HCT116 (cell line): Measurements from ENCODE around the gene KAZN. TPM values are rescaled to one million over a fixed set of nuclear protein-coding genes. Genes with fewer than 3 reads are reported as not detected.

Experiments
- ATAC-seq: fragments of 200-7000 bp; cut with Tn5 transposase; 2 replicates; pipeline ENCODE4 v1.9.1; 2020; ENCODE audit warnings: mild to moderate bottlenecking, moderate library complexity
- BruUV-seq: library from RNA; stranded (reverse); fragments of 400-500 nt; replicated peaks from 2 replicates; lab custom pipeline; 2021; lab: Mats Ljungman, UMichigan
- CTCF ChIA-PET: fragments of 300-600 bp; sonication (Branson Sonifier 250); formaldehyde crosslinking; loops from one replicate; lab custom pipeline; 2021; ENCODE audit warnings: antibody characterized with exemption; lab: Charles Lee
- POLR2A ChIA-PET: fragments of 300-600, 350-600 bp; sonication (Branson Sonifier 250); formaldehyde crosslinking; loops from one replicate; lab custom pipeline; 2021; ENCODE audit warnings: antibody characterized with exemption; lab: Charles Lee
- RAD21 ChIA-PET, 2 experiments: fragments of 300-600 bp; sonication (Branson Sonifier 250); formaldehyde crosslinking; loops; one replicate each; lab custom pipeline; 2023; ENCODE audit warnings: low total read pairs in 2 of 2; ENCODE audit not compliant: uncharacterized antibody in 2 of 2, unreplicated experiment in 2 of 2, low non-redundant PET in 1 of 2; lab: Charles Lee
- DNase-seq: peaks from one replicate; pipeline ENCODE4 v3.0.0-alpha.2; 2010; ENCODE audit warnings: low read depth, low spot score
- H2AFZ ChIP-seq: fragments of 200-600 bp; shearing (Covaris generic), sonication (generic); 2 replicates; pipeline ENCODE4 v1.6.1; 2017; ENCODE audit warnings: low read depth, mixed run types, mixed read lengths, antibody characterized with exemption, low read length; ENCODE audit not compliant: poor library complexity, severe bottlenecking
- H3K27ac ChIP-seq: 2 replicates; pipeline ENCODE4 v1.5.1; 2012; ENCODE audit warnings: low read depth, low read length
- H3K27me3 ChIP-seq: fragments of 200-600 bp; sonication (generic); 2 replicates; pipeline ENCODE4 v1.6.1; 2016; ENCODE audit warnings: mixed run types, low read length, mixed read lengths; ENCODE audit not compliant: insufficient read depth
- H3K36me3 ChIP-seq, 2 experiments: fragments of 200-500 bp in 1 of 2; fragments of 200-600 bp in 1 of 2; sonication (Bioruptor generic) in 1 of 2; sonication (generic) in 1 of 2; 2 replicates each; pipeline versions ENCODE4 v1.5.1 to v1.6.1; 2014 to 2016; ENCODE audit warnings: low read length in 2 of 2, inconsistent platforms in 1 of 2, mixed read lengths in 1 of 2, mixed run types in 1 of 2; ENCODE audit not compliant: insufficient read depth in 2 of 2, control insufficient read depth in 1 of 2
- H3K4me1 ChIP-seq, 2 experiments: fragments of 200-600 bp in 1 of 2; sonication (generic) in 1 of 2; 2 replicates each; pipeline versions ENCODE4 v1.5.1 to v1.6.1; 2012 to 2017; ENCODE audit warnings: low read length in 2 of 2, inconsistent platforms in 1 of 2, mild to moderate bottlenecking in 1 of 2, mixed read lengths in 1 of 2, mixed run types in 1 of 2, moderate library complexity in 1 of 2; ENCODE audit not compliant: insufficient read depth in 2 of 2, control insufficient read depth in 1 of 2
- H3K4me2 ChIP-seq: fragments of 200-600 bp; sonication (generic); 2 replicates; pipeline ENCODE4 v1.6.1; 2017; ENCODE audit warnings: mixed run types, low read length, mixed read lengths
- H3K4me3 ChIP-seq, 2 experiments: fragments of 200-600 bp in 1 of 2; sonication (generic) in 1 of 2; replicated peaks in 1 of 2; 2 replicates each; pipeline ENCODE4 v1.5.1; 2011 to 2016; ENCODE audit warnings: low read length in 2 of 2, control low read depth in 1 of 2, low read depth in 1 of 2, mild to moderate bottlenecking in 1 of 2, mixed read lengths in 1 of 2, mixed run types in 1 of 2
- H3K79me2 ChIP-seq: fragments of 200-600 bp; sonication (generic); 2 replicates; pipeline ENCODE4 v1.6.1; 2017; ENCODE audit warnings: mild to moderate bottlenecking, mixed run types, low read length, moderate library complexity, mixed read lengths; ENCODE audit not compliant: insufficient read depth
- H3K9ac ChIP-seq: fragments of 200-600 bp; sonication (generic); 2 replicates; pipeline ENCODE4 v1.6.1; 2016; ENCODE audit warnings: low read length, mixed read lengths
- H3K9me2 ChIP-seq: fragments of 200-600 bp; sonication (generic), shearing (Covaris generic); 2 replicates; pipeline ENCODE4 v1.6.1; 2017; ENCODE audit warnings: mixed run types, mild to moderate bottlenecking, moderate library complexity; ENCODE audit not compliant: insufficient read depth
- H3K9me3 ChIP-seq, 2 experiments: fragments of 200-500 bp in 1 of 2; fragments of 200-600 bp in 1 of 2; sonication (Bioruptor generic) in 1 of 2; sonication (generic) in 1 of 2; 2 replicates each; pipeline ENCODE4 v1.6.1; 2014 to 2017; ENCODE audit warnings: low read length in 2 of 2, mixed read lengths in 2 of 2, inconsistent platforms in 1 of 2, low read depth in 1 of 2, mild to moderate bottlenecking in 1 of 2, mixed run types in 1 of 2, moderate library complexity in 1 of 2; ENCODE audit not compliant: control insufficient read depth in 1 of 2, insufficient read depth in 1 of 2
- H4K20me1 ChIP-seq: fragments of 200-600 bp; sonication (generic), shearing (Covaris generic); 2 replicates; pipeline ENCODE4 v1.6.1; 2017; ENCODE audit warnings: mixed run types, mild to moderate bottlenecking, moderate library complexity; ENCODE audit not compliant: insufficient read depth
- ATF3 ChIP-seq: IDR thresholded peaks from 2 replicates; pipeline ENCODE4 v1.6.1; 2012
- CBX3 ChIP-seq: IDR thresholded peaks from 2 replicates; pipeline ENCODE4 v1.6.1; 2012; ENCODE audit warnings: low read depth
- EGR1 ChIP-seq: IDR thresholded peaks from 2 replicates; pipeline ENCODE4 v1.6.1; 2012; ENCODE audit warnings: low read depth
- ELF1 ChIP-seq: IDR thresholded peaks from 2 replicates; pipeline ENCODE4 v1.6.1; 2012; ENCODE audit warnings: low read depth, borderline replicate concordance
- FOSL1 ChIP-seq: IDR thresholded peaks from 2 replicates; pipeline ENCODE4 v1.6.1; 2012; ENCODE audit warnings: low read depth
- JUND ChIP-seq: IDR thresholded peaks from 2 replicates; pipeline ENCODE4 v1.6.1; 2012
- POLR2AphosphoS5 ChIP-seq: IDR thresholded peaks from 2 replicates; pipeline ENCODE4 v1.6.1; 2011; ENCODE audit warnings: mild to moderate bottlenecking, low read depth, low read length, moderate library complexity
- RAD21 ChIP-seq: IDR thresholded peaks from 2 replicates; pipeline ENCODE4 v1.6.1; 2012; ENCODE audit warnings: low read depth, mild to moderate bottlenecking
- SIN3A ChIP-seq: IDR thresholded peaks from 2 replicates; pipeline ENCODE4 v1.6.1; 2012; ENCODE audit warnings: low read depth
- TCF7L2 ChIP-seq: IDR thresholded peaks from 2 replicates; pipeline ENCODE4 v1.7.0; 2011; ENCODE audit warnings: borderline replicate concordance, inconsistent platforms; ENCODE audit not compliant: insufficient read depth, insufficient read length; ENCODE audit errors: extremely low read depth
- ZFX ChIP-seq: fragments of 450-650 bp; IDR thresholded peaks from 2 replicates; pipeline ENCODE4 v1.6.1; 2017
- intact Hi-C: fragments of 100-400 bp; cut with micrococcal nuclease; formaldehyde crosslinking; loops from 2 replicates; pipeline ENCODE4 v1.10.0; 2022
- total RNA-seq: library from RNA; stranded (reverse); gene quantifications from one replicate; pipeline ENCODE4 v1.2.1, GENCODE V29; 2021; ENCODE audit not compliant: unreplicated experiment
- TF ChIP-seq, protein P1 (sequence below): IDR thresholded peaks from 2 replicates; pipeline ENCODE4 v1.6.1; 2011; ENCODE audit warnings: mild to moderate bottlenecking, low read length, moderate library complexity; ENCODE audit not compliant: insufficient replicate concordance; ENCODE audit errors: extremely low read depth
- TF ChIP-seq, protein P2 (sequence below): IDR thresholded peaks from 2 replicates; pipeline ENCODE4 v1.6.1; 2012

Gene KAZN
- total RNA-seq, 1 experiment from 2014 or later = 13.4 TPM

- ChIA-PET POLR2A (no interaction called here), RAD21 (no interaction called here), CTCF (no interaction called here)
- Histone ChIP-seq H3K79me2 (no peaks in the 10 kb centered on the region), H3K9me3 (no peaks in the 10 kb centered on the region), H3K4me3 (no peak overlapping the region), H3K36me3 (no peaks in the 10 kb centered on the region), H3K27ac (no peak overlapping the region), H3K4me2 (no peak overlapping the region), H3K27me3 (peaks cover 23% of the 10 kb centered on the region; the same call in 1 of the 2 replicates), H4K20me1 (no peaks in the 10 kb centered on the region), H3K9me2 (no peaks in the 10 kb centered on the region), H3K9ac (no peak overlapping the region), H3K4me1 (no peaks in the 10 kb centered on the region), H2AFZ (no peak overlapping the region)
- no peak for TF ChIP-seq RAD21
- TF ChIP-seq SIN3A = no peak
- TF ChIP-seq POLR2AphosphoS5 = no peak
- TF ChIP-seq ATF3 = no peak
- no peak for TF ChIP-seq ELF1
- DNase-seq (no peak), ATAC-seq (no peak)
- intact Hi-C loops = no loop called here
- no TSS peak for BruUV-seq
Measured at GRCh38 chr1:14716474-14716873, 118.0 kb downstream of the KAZN start.

DNA sequence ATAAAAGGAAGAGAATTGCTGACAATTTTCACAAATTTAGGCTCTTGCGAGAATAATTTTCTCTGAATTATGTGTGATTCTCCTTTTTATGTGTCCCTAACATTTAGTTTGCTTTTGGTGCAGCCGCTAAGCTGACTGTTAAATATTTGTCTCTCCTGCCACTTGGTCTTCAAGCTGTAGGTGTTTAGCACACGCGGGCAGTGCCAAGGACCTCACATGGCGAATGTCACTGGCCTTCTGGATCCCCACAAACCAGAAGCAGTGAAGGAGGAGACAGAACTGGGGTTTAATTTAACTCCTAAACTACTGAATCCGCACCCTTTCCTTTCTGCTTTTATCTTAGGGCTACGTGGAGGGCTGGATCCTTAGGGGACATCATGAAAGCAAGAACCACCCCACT, 120.0 kb downstream of the KAZN start:
- CTCF ChIA-PET = no interaction called here
- Histone ChIP-seq H3K4me3 (no peak overlapping the region), H3K36me3 (no peaks in the 10 kb centered on the region), H3K9me3 (no peaks in the 10 kb centered on the region), H3K9me2 (no peaks in the 10 kb centered on the region), H3K27me3 (0 out of 2 replicates have a peak, but pooled peaks cover 4% of the 10 kb centered on the region), H3K9ac (no peak overlapping the region), H3K27ac (no peak overlapping the region), H2AFZ (no peak overlapping the region), H3K4me1 (no peaks in the 10 kb centered on the region), H3K4me2 (no peak overlapping the region), H4K20me1 (no peaks in the 10 kb centered on the region), H3K79me2 (no peaks in the 10 kb centered on the region)
- POLR2A ChIA-PET = no interaction called here
- ATAC-seq (no peak), DNase-seq (no peak)
- RAD21 ChIA-PET = interaction anchor here in 1 of 2 experiments (0.5 kb wide), 1 partner anchor 18 kb away, joined by 3 read pairs; no protein-coding TSS in a partner anchor
- BruUV-seq = no TSS peak
- no peak for TF ChIP-seq CBX3
- no peak for TF ChIP-seq EGR1
- no peak for TF ChIP-seq POLR2AphosphoS5
- TF ChIP-seq, protein P1, sequence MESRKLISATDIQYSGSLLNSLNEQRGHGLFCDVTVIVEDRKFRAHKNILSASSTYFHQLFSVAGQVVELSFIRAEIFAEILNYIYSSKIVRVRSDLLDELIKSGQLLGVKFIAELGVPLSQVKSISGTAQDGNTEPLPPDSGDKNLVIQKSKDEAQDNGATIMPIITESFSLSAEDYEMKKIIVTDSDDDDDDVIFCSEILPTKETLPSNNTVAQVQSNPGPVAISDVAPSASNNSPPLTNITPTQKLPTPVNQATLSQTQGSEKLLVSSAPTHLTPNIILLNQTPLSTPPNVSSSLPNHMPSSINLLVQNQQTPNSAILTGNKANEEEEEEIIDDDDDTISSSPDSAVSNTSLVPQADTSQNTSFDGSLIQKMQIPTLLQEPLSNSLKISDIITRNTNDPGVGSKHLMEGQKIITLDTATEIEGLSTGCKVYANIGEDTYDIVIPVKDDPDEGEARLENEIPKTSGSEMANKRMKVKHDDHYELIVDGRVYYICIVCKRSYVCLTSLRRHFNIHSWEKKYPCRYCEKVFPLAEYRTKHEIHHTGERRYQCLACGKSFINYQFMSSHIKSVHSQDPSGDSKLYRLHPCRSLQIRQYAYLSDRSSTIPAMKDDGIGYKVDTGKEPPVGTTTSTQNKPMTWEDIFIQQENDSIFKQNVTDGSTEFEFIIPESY = no peak
- no peak for TF ChIP-seq ZFX
- TF ChIP-seq JUND = no peak
- no peak for TF ChIP-seq FOSL1
- TF ChIP-seq, protein P2, sequence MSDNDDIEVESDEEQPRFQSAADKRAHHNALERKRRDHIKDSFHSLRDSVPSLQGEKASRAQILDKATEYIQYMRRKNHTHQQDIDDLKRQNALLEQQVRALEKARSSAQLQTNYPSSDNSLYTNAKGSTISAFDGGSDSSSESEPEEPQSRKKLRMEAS = no peak
- TF ChIP-seq TCF7L2 = no peak
- intact Hi-C loops = no loop called here
